DMS153 treated with DMSO at 0.1 percent for 48 hours (cell line): ENCODE data around the gene GAS6.

ENCODE experiments used
- DNase-seq: peaks from one replicate; lab custom pipeline; 2025; ENCODE audit not compliant: unreplicated experiment; lab: John Stamatoyannopoulos, UW

The GAS6 gene

DNA sequence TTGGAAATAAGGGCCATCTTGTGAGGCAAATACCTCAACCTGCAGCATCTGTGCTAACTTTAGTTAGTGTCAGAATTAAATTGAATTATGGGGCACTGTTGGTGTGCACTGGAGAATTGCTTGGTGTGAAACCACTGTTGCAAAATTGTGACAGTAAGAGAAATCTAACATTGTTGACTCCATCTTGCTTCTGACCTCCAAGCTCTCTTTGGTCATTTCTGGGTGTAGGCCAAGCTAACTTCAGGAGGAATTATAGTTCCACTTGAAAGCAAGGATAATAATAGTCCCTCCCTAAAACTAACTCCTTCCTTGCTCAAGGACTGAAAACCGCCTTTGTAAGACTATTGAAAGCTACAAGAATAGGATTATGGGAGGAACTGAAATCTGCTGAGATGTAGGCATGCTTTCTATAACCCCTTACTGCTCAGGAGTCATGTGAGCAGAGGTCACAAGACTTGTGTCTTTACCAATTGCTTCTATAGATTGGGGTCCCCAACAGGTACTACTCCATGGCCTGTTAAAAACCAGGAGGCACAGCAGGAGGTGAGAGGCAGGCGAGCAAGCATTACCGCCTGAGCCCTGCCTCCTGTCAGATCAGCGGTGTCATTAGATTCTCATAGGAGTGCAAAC is 24.9 kb upstream of the GAS6 start:
- DNase-seq, result no peak

DNA sequence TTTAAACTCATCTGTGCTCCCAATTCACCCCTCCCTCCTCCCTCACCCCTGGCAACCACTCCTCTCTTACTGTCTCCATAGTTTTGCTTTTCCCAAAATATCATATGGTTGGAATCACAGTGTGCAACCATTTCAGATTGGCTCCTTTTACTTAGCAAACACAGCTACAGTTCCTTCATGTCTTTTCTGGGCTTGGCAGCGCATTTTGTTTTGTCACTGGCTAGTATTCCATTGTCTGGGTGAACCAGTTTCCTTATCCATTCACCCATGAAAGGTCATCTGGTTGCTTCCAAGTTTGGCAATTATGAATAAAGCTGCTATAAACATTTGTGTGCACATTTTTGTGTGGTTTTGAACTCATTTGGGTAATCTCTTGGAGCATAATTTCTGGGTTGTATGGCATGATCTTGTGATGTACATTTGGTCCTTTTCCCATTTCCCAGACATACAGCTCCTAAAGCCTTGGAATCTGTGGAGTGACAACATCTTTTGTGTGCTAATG is 23.9 kb upstream of the GAS6 start:
- no peak for DNase-seq

DNA sequence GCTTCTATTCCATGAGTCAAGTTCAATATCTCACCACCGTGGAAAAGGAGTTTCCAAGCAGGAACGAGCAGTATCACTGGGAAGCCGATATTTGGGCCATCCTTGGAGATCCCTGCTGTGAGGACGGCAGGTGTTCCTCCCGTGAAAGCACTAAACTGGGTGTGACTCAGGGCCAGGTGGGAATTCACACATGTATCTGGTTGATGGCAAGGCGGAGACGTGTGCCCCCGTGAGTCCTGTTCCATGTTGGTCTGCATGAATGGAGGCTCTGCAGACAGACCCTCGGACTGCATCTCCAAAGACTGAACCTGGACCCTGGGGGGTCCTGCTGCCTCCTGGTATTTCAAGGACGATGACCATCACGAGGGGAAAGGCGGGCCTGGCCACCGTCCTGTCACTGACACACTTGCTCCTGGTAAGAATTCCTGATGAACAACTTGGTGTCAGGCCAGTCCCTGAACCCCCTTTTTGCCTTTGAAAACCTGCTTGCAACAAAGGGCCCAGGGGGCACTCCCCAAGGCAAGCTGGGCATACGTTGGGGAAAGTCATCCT is 22.8 kb upstream of the GAS6 start:
- no peak for DNase-seq

DNA sequence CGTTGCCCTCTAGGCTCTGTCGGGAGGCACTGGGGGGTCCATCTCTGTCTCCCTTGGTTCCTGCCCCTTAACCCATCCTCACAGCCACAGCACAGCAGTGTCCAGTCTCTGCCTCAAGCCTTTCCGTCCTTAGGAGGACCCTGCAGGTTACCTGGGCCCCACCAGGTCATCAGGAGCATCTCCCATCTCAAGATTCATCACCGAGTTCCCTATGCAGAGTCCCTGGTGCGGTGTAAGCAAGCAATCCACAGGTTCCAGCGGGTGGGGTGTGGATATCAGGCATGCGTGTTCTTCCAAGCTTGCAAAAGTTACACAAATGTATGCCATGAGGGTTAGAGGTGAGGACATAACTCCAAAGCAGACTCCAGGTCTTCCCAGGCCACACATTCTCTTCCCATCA is 20.9 kb upstream of the GAS6 start:
- no peak for DNase-seq

DNA sequence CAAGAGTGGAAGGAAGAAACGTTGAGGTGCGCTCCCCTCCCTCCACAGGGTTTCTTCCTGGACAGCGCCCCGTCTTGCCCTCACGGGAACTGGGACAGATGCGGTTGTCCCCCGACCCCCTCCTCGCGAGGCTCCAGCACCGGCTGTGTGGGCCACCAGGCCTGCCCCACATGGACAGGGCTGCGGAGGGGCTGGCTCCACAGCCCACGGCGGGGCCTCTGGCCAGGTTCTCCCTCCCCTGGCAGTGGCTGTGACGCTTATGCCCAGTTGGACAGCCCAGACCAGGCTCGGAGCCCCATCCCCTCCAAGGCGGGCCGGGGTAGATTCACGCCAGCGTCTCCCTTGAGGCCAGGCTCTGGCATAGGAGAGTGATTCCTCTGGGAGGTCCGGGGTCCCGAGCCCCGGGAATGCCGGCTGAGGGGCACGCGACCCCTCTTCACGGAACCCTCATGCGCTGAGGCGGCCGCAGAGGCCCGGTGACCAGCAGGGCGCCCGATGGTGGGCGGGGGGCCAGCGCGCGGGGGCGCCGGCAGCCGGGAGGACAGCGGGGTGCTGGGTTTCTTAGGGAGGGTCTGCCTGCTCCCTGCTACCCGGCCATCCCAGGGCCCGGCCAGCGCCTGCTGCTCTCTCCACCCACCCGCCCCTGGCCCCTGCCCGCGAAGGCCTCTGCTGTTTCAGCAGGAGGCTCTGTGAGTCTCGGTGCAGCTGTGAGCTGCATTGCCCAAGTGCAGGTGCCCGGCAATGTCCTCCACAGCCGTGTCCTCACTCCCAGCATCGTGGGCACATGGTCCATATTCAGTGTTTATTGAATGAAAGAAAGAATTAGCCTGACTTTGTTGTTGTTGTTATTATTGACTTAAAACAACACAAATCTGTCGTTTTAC is 20.3 kb upstream of the GAS6 start:
- DNase-seq, result no peak

DNA sequence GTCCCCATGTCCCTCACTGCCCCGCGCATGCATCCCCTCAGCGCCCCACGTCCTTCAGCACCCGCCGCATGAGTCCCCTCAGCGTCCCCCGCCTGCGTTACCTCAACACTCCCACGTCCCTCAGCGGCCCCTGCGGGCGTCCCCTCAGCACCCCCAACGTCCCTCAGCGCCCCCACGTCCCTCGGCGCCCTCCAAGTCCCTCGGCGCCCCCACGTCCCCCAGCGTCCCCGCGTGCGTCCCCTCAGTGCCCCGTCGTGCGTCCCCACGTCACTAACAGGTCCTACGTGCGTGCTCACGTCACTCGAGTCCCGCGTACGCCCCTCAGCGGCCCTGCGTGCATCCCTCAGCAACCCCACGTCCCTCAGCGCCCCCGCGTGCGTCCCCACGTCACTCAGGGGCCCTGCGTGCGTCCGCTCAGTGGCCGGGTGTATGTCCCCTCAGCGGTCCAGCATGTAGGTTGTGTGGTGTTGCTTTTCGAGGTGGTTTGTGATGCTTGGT is 19.5 kb upstream of the GAS6 start:
- no peak for DNase-seq

DNA sequence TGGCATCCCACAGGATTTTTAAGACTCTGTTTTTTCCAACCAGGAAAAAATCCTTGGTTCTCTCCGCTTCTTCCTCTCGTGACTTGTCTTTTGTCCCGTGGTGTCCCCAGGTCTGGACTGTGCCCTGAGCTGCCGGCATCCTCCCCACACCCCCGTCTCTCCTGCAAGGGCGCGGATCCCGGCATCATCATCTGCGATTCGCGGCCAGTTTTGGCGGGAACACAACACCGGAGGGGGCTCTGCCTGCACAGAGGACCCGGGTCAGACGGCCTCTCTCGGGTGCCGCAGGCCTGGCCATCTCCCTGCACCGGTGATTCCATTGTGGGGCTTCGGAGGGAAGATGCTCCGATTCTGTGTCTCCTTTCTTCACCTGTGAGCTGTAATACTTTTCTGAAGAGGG is 18.8 kb upstream of the GAS6 start:
- no peak for DNase-seq

DNA sequence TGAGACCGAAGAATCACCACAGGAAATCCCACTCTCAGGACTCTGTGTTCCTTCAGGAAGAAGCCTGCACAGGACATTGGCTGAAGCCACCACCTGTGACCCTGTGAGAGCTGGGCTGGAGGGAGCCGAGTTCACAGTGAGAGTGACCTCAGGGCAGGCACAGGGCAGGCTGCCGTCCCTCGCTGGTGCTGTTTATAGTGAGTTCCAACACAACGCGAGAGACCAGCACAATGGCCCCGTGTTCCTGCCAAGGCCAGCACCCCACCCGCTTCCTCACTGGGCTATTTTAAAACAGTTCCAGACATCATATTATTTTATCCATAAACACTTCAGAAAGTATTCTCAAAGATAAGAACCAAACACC is 18.4 kb upstream of the GAS6 start:
- DNase-seq, result no peak

DNA sequence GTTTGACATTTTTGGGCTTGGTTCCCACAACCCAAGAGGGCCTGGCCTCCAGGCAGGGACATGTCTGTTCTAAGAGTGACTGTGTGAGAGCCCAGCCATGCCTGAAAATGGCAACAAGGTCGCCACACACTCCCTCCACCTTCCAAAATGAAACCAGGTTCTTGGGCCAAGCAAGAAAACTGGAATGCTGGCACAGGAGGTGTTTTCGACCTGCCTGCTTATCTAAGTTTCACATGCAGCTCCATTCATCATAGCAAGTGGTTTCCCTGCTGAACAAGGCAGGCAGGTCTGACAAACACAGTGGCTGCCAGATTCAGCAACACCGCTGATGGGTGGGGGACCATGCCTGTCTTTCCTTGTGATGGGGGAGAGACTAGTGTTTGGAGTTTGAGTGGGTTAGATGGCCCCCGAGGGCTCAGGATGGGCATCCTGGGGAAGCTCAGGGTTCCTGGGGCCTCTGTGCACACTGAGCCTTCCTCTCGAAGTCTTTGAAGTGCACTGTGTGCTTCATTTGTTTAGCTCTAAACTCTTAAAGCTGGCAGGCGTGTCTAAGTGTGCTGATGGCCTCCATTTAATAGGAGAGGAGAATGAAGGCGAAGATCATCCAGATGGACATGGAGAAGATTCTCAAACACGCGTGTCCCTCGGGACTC is 17.9 kb upstream of the GAS6 start:
- DNase-seq, result no peak

DNA sequence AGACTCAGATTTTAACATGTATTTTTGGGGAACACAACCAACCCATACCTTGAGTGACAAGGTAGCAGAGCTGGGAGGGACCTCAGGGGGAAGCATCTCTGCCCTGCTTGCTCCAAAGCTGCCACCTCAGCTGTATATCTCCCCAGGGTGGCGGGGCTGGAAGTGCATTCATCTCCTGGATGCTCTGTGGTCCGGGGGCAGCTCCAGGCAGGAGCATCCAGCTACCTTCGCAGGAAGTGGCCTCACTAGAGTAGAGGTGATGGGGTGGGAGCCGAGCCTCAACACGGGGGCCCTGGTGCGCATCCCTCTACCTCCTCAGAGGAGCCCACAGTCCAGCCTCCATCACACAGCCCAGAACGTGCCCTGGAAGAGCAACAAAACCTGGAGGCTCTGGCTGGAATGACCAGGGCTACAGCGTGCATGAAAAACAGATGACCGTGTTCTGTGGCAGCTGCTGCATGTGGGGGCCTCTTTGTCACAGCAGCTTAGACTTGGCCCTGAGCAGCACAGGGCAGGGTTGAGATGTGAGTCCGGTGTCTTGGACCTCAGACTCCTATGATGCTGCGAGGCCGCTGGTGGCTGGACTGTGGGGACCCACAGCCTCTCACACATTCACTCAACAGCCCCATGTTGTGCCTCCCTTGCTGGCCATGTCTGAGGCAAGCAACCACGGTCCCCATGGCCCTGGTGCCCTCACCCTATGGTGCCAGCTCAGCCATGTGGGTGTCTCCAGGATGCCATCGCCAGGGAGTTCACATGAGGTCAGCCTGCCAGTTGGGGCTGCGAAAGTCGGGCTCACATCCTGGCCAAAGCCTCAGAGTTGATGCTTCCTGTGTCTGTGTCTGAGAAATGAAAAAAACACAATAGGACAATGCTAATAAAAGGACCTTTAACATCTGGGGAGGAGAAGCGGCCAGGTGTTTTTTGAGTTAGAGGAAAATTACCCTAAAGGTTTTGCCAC is 17.1 kb upstream of the GAS6 start:
- no peak for DNase-seq

DNA sequence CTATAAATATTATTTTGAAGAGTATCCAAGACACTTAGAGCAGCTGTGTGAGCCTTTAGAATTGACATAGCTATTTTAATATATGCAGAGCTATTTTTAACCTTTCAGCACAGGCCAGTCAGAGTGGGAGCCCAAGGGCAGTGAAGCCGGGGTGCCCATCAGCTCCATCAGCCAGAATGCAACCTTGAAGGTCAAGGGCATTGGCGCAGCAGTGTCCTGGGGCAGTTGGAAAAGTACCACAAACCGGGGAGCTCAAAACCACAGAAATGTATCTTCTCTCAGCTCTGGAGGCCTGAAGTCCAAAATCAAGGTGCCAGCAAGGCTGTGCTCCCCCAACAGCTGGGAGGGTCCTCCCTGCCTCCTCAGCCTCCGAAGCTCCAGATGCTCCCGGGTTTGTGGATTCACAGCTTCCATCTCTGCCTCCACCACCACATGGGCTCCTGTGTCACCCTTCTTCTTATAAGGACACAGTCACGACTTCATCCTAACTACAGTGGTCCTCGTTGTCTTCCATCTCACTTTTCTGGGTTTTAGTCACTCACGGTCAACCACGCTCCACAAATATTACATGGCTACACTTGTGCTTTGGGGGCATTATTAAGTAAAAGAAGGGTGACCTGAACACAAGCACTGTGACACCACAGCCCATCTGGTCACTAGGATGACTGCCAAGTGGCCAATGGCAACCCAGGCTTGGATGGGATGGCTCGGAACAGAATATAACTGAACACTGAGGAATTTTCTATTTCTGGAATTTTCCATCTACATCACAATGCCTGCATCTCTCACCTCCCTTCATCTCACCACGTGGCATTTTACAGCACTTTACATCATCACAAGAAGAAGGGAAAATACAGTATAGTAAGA is 15.9 kb upstream of the GAS6 start:
- no peak for DNase-seq

DNA sequence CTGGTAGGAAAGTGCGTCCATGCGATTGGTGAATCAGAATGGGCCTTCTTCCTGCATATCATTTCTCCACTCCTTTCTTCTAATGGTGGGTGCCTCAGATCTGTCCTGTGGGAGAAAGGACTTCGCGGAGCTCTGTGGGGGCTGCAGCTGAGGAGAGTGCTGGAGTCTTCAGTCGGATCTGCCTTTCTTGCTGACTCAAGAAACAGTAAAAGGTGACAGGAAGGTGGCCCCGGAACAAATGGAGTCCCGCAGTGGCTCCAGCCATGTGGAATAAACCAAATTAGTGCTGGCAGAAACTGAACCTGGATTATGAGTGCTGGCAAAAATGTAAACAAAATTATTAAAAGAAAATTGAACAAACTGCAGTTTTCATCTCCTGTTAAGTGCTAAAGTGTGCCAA is 15.1 kb upstream of the GAS6 start:
- DNase-seq, result no peak

DNA sequence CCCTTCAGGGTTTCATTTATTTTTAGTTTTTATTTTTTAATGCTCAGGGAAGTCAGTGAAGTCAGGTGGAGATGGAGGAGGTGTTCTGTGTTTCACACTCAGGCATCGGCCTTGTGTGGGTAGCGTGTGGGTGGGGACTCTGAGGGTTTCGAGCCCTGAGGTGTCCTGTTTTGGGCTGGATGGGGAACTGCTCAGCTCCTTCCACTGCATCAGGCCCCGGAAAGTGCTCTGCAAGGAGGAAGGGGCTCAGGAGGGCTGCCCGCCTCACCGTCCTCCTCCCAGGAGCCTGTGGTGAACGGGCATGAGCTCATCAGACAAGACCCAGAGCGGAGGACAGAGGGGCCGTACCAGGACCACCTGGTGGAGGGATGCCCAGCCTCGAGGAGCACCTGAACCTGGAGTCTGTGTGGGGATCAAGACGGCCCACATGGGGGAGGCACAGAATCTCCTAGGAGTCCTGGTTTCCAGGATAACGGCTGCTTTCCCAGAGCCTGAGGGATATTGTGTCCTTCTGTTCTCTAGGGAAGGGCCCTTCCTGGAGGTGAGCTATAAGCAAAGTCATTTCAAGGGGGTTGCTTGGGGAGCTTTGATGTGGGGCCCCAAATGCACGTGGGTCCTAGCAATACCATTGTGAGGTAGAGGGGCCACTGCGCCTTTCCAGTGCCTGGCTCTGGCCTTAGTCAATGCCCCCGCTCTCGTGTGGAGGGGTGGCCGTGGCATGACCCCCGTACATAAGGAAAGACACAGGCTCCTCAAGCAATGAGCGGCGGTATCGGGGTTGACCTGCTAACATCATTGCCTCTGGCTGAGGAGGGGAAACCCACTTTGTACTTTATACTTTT is 13.5 kb upstream of the GAS6 start:
- DNase-seq, result no peak

DNA sequence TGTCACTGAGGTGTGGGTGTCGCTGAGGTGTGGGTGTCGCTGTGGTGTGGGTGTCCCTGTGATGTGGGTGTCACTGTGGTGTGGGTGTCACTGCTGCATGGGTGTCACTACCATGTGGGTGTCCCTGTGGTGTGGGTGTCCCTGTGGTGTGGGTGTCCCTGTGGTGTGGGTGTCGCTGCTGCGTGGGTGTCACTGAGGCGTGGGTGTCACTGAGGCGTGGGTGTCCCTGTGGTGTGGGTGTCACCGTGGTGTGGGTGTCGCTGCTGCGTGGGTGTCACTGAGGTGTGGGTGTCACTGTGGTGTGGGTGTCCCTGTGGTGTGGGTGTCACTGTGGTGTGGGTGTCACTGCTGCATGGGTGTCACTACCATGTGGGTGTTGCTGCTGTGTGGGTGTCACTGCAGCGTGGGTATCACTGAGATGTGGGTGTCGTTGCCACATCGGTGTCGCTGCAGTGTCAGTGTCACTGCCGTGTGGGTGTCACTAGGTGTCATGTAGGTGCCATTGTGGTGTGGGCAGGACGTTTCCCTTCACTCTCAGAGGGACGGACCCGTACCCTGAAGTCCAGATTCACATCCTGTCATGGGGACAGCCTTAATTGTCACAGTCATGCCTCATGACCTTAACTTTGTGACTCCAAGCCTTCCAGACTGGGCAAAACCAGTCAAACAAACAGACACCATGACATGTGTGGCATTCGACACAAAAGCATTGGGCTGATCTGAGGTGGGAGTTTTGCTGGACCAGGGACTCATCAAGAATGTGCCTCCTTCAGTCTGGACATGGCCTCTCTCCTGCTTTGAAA is 12.7 kb upstream of the GAS6 start:
- DNase-seq, result no peak

DNA sequence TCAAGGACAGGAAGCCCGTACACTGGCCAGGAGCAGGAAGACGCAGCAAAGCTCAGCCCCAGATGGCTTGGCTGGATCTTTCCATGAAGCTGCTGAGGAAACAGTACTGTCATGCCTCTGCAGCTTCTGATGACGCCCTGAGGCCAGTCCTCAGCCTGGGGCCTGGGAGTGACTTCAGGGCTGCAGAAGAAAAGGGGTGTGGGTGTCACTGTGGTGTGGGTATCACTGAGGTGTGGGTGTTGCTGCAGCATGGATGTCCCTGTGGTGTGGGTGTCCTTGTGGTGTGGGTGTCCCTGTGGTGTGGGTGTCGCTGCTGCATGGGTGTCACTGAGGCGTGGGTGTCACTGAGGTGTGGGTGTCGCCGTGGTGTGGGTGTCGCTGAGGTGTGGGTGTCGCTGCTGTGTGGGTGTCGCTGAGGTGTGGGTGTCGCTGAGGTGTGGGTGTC is 12.0 kb upstream of the GAS6 start:
- no peak for DNase-seq

DNA sequence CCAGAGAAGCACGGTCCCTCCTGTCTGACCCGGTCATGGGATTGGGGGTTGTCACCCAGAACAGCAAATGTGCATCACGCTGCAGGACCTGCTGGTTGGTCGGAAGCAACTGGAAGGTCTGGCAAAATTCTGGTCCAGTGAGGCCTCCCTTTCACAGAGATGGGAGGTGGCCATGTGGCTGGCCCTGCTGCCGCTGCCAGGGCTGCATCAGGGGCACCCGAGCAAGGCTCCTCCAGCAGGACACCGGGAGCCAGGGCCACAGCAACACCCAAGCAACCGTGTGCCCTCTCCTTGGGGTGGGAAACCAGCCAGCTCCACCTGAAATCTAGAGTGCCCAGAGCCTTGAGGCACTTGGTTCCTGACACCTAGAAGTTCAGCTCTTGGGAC is 11.5 kb upstream of the GAS6 start:
- DNase-seq, result no peak

DNA sequence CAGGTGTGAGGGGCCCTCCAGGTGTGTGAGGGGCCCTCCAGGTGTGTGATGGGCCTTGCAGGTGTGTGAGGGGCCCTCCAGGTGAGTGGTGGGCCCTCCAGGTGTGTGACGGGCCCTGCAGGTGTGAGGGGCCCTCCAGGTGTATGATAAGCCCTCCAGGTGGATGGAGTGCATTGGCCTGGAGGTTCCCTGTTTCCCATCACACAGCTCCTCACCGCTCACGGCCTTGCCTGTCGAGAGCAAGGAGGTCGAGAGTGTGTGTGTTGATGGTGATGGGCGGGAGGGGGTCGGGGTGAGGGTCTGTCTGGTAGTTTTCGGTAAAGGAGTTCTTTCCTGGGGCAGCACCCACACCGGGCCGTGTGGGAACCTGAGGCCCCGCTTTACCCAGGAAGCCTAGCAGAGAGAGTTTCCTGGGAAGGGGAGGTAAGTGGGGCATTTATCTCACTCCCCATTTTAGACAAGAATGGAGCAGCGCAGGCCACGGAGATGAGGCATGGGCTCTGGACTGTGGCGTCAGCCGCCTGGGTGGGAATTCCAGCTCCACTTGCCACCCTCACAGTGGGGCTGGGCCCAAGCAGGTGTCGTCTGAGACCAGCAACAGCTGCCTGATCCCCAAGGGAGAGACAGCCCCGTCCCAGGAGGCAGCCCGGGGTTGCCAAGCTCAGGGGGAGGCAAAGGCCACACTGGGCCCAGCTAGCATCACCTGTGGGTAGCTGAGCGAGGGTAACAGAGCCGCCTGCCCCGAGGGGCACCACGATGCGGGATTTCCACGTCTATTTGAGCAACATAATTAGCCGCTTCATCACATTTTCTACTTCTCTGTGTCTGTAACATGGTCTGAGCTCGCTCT is 10.9 kb upstream of the GAS6 start:
- DNase-seq, result no peak
